Choroid plexus epithelial cell (primary cell): Measurements from ENCODE around the gene POLR2A.
"Not testable (repeated sequence)": the region's sequence is repeated elsewhere in the genome, so short reads cannot be mapped to it uniquely, and the experiment has no call there.

Source experiments
- DNase-seq: peaks from one replicate; pipeline ENCODE4 v3.0.0-alpha.2; 2010; ENCODE audit warnings: low read depth
- H3K4me3 ChIP-seq: 2 replicates; pipeline ENCODE4 v1.5.1; 2011; ENCODE audit warnings: low read depth, mild to moderate bottlenecking, control low read depth, low read length, moderate library complexity
- CTCF ChIP-seq: conservative IDR thresholded peaks from 2 replicates; pipeline ENCODE4 v1.5.1; 2011; ENCODE audit warnings: low read depth, mild to moderate bottlenecking, control low read depth, inconsistent platforms, low read length, moderate library complexity

The POLR2A gene

GRCh38 chr17:7476494-7476893, 7.7 kb upstream of the POLR2A start:
- TF ChIP-seq CTCF: peak; percentile 9
- peak; percentile 59 for DNase-seq
- no peak overlapping the region for H3K4me3 ChIP-seq

GRCh38 chr17:7476951-7477350, 7.2 kb upstream of the POLR2A start:
- H3K4me3 ChIP-seq: no peak overlapping the region
- no peak for DNase-seq
- no peak for TF ChIP-seq CTCF

GRCh38 chr17:7477392-7478275, 6.5 kb upstream of the POLR2A start:
- TF ChIP-seq CTCF: no peak
- H3K4me3 ChIP-seq: peak overlapping the region; percentile 76
- peak; percentile 88 for DNase-seq

- peak overlapping the region; percentile 76 for H3K4me3 ChIP-seq
- no peak for TF ChIP-seq CTCF
- DNase-seq: peak; percentile 26
These were observed 5.6 kb upstream of the POLR2A start for GRCh38 chr17:7478276-7479212.

GRCh38 chr17:7479213-7480088, 4.7 kb upstream of the POLR2A start, which contains the start of gene ZBTB4:
Gene ZBTB4, minus strand, starts transcription at chr17:7479631. Its CDS starts 12,830 bp downstream, at chr17:7466801.
- H3K4me3 ChIP-seq: peak within 1 kb of the TSS; percentile 76
- TF ChIP-seq CTCF: no peak
- peak; percentile 41 for DNase-seq

- no peak for TF ChIP-seq CTCF
- DNase-seq: no peak
- H3K4me3 ChIP-seq: peak overlapping the region; percentile 76
These were observed 4.1 kb upstream of the POLR2A start for GRCh38 chr17:7480089-7480384.

- not testable (repeated sequence) for DNase-seq, H3K4me3 ChIP-seq
These were observed 2.9 kb upstream of the POLR2A start, which contains the start of gene SLC35G6 for GRCh38 chr17:7481275-7481674. Gene SLC35G6, plus strand, starts transcription at chr17:7481446. Its CDS starts 71 bp downstream, at chr17:7481517.

- DNase-seq, H3K4me3 ChIP-seq: not testable (repeated sequence)
These were observed 2.1 kb upstream of the POLR2A start for GRCh38 chr17:7481842-7482741.

- not testable (repeated sequence) for H3K4me3 ChIP-seq, DNase-seq
These were observed 1.5 kb upstream of the POLR2A start for GRCh38 chr17:7482742-7483088.
